AG04450 (cell line): Measurements from ENCODE around the gene SH3BP5. TPM values are rescaled to one million over a fixed set of nuclear protein-coding genes. Genes with fewer than 3 reads are reported as not detected.

Experiments used
- CTCF ChIA-PET: fragments of 300-600, 350-600 bp; formaldehyde crosslinking; extraction: SDS; loops from one replicate; lab custom pipeline; 2022; ENCODE audit warnings: antibody characterized with exemption, inconsistent platforms; lab: Charles Lee
- POLR2A ChIA-PET: fragments of 350-600 bp; formaldehyde crosslinking; extraction: SDS; loops from one replicate; lab custom pipeline; 2021; ENCODE audit warnings: antibody characterized with exemption, inconsistent platforms; lab: Yijun Ruan, JAX
- DNase-seq: peaks from one replicate; pipeline ENCODE4 v3.0.0-alpha.2; 2011; ENCODE audit warnings: low read depth, low spot score
- H3K27ac ChIP-seq: one replicate; pipeline ENCODE4 v1.5.1; 2012; ENCODE audit warnings: low read depth, low read length, control low read depth
- H3K27me3 ChIP-seq: one replicate; pipeline ENCODE4 v1.6.0; 2012; ENCODE audit warnings: low read length; ENCODE audit not compliant: control insufficient read depth, insufficient read depth
- H3K4me3 ChIP-seq: 2 replicates; pipeline ENCODE4 v1.5.1; 2011; ENCODE audit warnings: mild to moderate bottlenecking, low read depth, low read length, control low read depth
- H3K9me3 ChIP-seq: 2 replicates; pipeline ENCODE4 v1.5.1; 2012; ENCODE audit warnings: low read length; ENCODE audit not compliant: control insufficient read depth, insufficient read depth
- CTCF ChIP-seq: IDR thresholded peaks from 2 replicates; pipeline ENCODE4 v1.5.1; 2011; ENCODE audit warnings: low read depth, low read length, control low read depth, inconsistent platforms
- polyA plus RNA-seq: library from polyadenylated mRNA; depleted of rRNA; stranded (reverse); fragments of >200 nt; gene quantifications from 2 replicates; pipeline ENCODE4 v1.2.3, GENCODE V29; 2011

SH3BP5 gene
- polyA plus RNA-seq, 1 experiment, result 16.6 TPM

- no peak overlapping the region for H3K4me3 ChIP-seq
- no peak for TF ChIP-seq CTCF
- no peaks in the 10 kb centered on the region for H3K27me3 ChIP-seq
- ChIA-PET CTCF (interaction anchor here (0.9 to 2.6 kb wide), 4 partner anchors 10 to 213 kb away, joined by 3 to 15 read pairs (median 8); partner anchors contain the start of gene SH3BP5), POLR2A (interaction anchor here (0.7 kb wide), 1 partner anchor 1072 kb away, joined by 4 read pairs; no protein-coding TSS in a partner anchor)
- H3K9me3 ChIP-seq, result no peaks in the 10 kb centered on the region
- no peak overlapping the region for H3K27ac ChIP-seq
- DNase-seq, result no peak
Observed at GRCh38 chr3:15321349-15321748, 11.0 kb downstream of the SH3BP5 start.

GRCh38 chr3:15319575-15319974, 12.8 kb downstream of the SH3BP5 start:
- POLR2A ChIA-PET, result no interaction called here
- CTCF ChIA-PET, result interaction anchor here (1.2 to 2.6 kb wide), 4 partner anchors 10 to 85 kb away, joined by 5 to 15 read pairs (median 8); partner anchors contain the start of gene SH3BP5
- no peak overlapping the region for H3K4me3 ChIP-seq

GRCh38 chr3:15319136-15319535, 13.2 kb downstream of the SH3BP5 start:
- ChIA-PET CTCF (interaction anchor here (1.9 to 2.6 kb wide), 3 partner anchors 14 to 51 kb away, joined by 11 to 15 read pairs (median 15); partner anchors contain the start of gene SH3BP5), POLR2A (no interaction called here)
- TF ChIP-seq CTCF, result no peak
- DNase-seq, result no peak
- Histone ChIP-seq H3K4me3 (no peak overlapping the region), H3K27ac (no peak overlapping the region), H3K9me3 (no peaks in the 10 kb centered on the region), H3K27me3 (no peaks in the 10 kb centered on the region)

More at GRCh38 chr3:15319575-15319974, 12.8 kb downstream of the SH3BP5 start:
- Histone ChIP-seq H3K27me3 (no peaks in the 10 kb centered on the region), H3K9me3 (no peaks in the 10 kb centered on the region), H3K27ac (no peak overlapping the region)
- no peak for TF ChIP-seq CTCF
- no peak for DNase-seq

- no peak for DNase-seq
- TF ChIP-seq CTCF, result no peak
- ChIA-PET POLR2A (interaction anchor here (0.6 to 0.7 kb wide), 2 partner anchors 61 to 158 kb away, joined by 3 to 4 read pairs; no protein-coding TSS in a partner anchor), CTCF (interaction anchor here (1.0 to 2.5 kb wide), 3 partner anchors 50 to 113 kb away, joined by 5 to 15 read pairs (median 7); no protein-coding TSS in a partner anchor)
- Histone ChIP-seq H3K27ac (no peak overlapping the region), H3K4me3 (no peak overlapping the region), H3K9me3 (no peaks in the 10 kb centered on the region), H3K27me3 (no peaks in the 10 kb centered on the region)
Observed at GRCh38 chr3:15318661-15319060, 13.7 kb downstream of the SH3BP5 start.

- ChIA-PET POLR2A (no interaction called here), CTCF (interaction anchor here (1.3 to 2.5 kb wide), 2 partner anchors 16 to 49 kb away, joined by 4 to 15 read pairs; partner anchors contain the start of gene SH3BP5)
- Histone ChIP-seq H3K9me3 (no peaks in the 10 kb centered on the region), H3K4me3 (no peak overlapping the region), H3K27me3 (no peaks in the 10 kb centered on the region), H3K27ac (peak overlapping the region; percentile 54)
- DNase-seq, result no peak
- no peak for TF ChIP-seq CTCF
Observed at GRCh38 chr3:15316998-15317435, 15.4 kb downstream of the SH3BP5 start.
